ENCODE data around the gene TAS2R1.

TAS2R1 gene, protein sequence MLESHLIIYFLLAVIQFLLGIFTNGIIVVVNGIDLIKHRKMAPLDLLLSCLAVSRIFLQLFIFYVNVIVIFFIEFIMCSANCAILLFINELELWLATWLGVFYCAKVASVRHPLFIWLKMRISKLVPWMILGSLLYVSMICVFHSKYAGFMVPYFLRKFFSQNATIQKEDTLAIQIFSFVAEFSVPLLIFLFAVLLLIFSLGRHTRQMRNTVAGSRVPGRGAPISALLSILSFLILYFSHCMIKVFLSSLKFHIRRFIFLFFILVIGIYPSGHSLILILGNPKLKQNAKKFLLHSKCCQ

DNA sequence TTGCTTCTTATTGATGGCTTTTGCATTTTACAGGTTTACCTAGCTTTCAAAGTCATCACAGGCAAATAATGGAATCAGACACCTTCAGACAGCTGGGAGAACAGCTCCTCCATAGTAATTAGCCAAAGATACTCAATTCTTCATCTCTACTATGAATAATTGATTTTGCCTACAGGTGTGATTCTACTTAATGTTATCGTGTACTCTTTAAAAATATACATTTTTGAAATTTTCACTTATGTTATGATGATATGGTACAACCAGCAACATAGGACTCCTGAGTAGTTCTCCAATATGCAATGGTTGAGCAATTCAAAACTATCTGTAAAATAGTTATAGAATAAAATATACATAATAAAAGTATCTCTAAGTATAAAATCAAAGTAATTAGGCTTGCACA, at the start of gene TAS2R1:
Gene TAS2R1 (minus strand): TSS at position 101 of the 400 bp plus-strand sequence. CDS start 319 bp downstream, outside the sequence.
- TF ChIP-seq, protein P1, sequence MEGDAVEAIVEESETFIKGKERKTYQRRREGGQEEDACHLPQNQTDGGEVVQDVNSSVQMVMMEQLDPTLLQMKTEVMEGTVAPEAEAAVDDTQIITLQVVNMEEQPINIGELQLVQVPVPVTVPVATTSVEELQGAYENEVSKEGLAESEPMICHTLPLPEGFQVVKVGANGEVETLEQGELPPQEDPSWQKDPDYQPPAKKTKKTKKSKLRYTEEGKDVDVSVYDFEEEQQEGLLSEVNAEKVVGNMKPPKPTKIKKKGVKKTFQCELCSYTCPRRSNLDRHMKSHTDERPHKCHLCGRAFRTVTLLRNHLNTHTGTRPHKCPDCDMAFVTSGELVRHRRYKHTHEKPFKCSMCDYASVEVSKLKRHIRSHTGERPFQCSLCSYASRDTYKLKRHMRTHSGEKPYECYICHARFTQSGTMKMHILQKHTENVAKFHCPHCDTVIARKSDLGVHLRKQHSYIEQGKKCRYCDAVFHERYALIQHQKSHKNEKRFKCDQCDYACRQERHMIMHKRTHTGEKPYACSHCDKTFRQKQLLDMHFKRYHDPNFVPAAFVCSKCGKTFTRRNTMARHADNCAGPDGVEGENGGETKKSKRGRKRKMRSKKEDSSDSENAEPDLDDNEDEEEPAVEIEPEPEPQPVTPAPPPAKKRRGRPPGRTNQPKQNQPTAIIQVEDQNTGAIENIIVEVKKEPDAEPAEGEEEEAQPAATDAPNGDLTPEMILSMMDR (IDR thresholded peaks at IDR 0.05; ENCODE audit: insufficient read depth, low read length, missing control alignments), result no peak
- H3K4me3 ChIP-seq (ENCODE audit: low read depth, low read length), result no peak within 1 kb of the TSS
- CTCF ChIA-PET, result no interaction called here
- DNase-seq (ENCODE audit: low read depth, low spot score), result no peak
- POLR2A ChIA-PET, result no interaction called here

DNA sequence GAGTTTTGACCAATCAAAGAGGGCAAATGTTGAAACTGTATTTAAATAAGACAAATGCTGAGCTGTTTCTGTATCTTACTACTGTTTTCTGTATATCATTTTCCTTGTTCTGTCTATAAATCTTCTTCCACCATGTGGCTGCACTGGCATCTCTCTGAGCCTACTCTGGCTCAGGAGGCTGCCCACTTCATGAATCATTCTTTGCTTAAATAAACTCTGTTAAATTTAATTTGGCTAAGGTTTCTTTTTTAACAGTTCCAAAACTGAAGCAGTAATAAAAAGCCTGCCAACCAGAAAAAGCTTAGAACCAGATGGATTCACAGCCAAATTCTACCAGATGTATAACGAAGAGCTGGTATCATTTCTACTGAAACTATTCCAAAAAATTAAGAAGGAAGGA, 40.2 kb upstream of the TAS2R1 start:
- POLR2A ChIA-PET, result no interaction called here
- TF ChIP-seq, protein P1 (IDR thresholded peaks at IDR 0.05; ENCODE audit: insufficient read depth, low read length, missing control alignments), result no peak
- DNase-seq (ENCODE audit: low read depth, low spot score), result no peak

DNA sequence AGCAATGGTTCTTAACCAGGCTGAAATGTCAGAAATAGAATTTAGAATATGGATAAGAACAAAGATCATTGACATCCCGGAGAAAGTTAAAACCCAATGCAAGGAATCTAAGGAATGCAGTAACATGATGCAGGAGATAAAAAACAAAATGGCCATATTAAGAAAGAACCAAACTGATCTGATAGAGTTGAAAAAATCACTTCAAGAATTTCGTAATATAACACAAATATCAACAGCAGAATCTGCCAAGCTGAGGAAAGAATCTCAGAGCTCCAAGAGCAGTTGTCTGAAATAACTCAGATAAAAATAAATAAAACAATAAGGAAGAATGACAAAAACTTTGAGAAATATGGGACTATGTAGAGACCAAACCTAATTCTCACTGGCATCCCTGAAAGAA, 37.8 kb upstream of the TAS2R1 start:
- CTCF ChIA-PET, result no interaction called here
- TF ChIP-seq, protein P1 (IDR thresholded peaks at IDR 0.05; ENCODE audit: insufficient read depth, low read length, missing control alignments), result no peak
- DNase-seq (ENCODE audit: low read depth, low spot score), result no peak
- POLR2A ChIA-PET, result no interaction called here
- no peak overlapping the region for H3K4me3 ChIP-seq (ENCODE audit: low read depth, low read length)

More for the DNA sequence above, 40.2 kb upstream of the TAS2R1 start:
- CTCF ChIA-PET, result no interaction called here
- H3K4me3 ChIP-seq (ENCODE audit: low read depth, low read length), result no peak overlapping the region

DNA sequence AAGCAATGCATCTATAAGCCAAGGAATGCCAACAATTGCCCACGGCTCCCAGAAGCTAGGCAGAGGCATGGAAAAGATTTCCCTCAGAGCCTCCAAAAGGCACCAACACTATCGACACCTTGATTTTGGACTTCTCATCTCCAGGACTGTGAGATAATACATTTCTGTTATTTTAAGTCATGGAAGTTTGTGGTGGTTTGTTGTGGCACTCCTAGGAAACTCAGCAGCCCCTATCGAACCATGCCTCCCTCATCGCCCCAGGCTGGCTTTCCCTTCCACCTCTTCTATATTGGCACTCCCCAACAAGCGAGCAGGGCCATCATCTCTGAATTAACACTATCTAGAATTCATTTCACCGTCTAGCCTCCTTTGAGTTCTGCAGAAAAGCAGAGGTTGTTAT, 33.7 kb upstream of the TAS2R1 start:
- TF ChIP-seq, protein P1 (IDR thresholded peaks at IDR 0.05; ENCODE audit: insufficient read depth, low read length, missing control alignments), result no peak
- no peak overlapping the region for H3K4me3 ChIP-seq (ENCODE audit: low read depth, low read length)
- ChIA-PET POLR2A (no interaction called here), CTCF (no interaction called here)
- no peak for DNase-seq (ENCODE audit: low read depth, low spot score)

DNA sequence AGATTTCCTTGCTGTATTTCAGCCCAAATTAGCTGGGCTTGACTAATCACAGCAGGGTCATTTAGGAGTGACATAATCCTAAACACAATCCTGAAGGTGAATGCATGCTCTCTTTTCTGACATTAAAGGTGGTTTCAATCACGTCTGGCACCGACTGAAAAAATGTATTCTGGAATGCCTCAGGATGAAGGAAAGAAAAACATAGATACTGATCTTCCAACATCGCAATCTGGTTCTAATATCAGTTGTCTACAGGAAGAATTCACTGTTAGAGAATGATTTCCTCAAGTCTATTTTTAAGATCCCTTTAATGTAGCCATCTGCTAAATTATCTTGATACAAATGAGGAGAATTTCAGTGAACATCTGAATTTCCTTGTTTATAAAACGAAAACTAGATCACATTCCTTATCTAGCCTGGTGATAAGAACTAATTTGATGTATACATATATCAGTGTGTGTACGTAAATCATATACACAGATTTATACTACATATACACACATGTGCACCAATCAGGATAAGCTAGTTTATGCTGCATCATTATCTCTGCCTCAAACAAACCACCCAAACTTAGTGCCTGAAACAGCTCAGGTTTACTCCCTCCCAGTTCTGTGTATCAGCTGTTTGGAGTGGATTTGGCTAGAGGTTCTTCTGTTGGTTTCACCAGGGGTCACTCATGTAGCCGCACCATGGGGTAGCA, 31.3 kb upstream of the TAS2R1 start:
- no peak overlapping the region for H3K4me3 ChIP-seq (ENCODE audit: low read depth, low read length)
- POLR2A ChIA-PET, result no interaction called here
- CTCF ChIA-PET, result interaction anchor here (0.5 kb wide), 1 partner anchor 32 kb away, joined by 4 read pairs; no protein-coding TSS in a partner anchor
- DNase-seq (ENCODE audit: low read depth, low spot score), result no peak
- TF ChIP-seq, protein P1 (IDR thresholded peaks at IDR 0.05; ENCODE audit: insufficient read depth, low read length, missing control alignments), result no peak

DNA sequence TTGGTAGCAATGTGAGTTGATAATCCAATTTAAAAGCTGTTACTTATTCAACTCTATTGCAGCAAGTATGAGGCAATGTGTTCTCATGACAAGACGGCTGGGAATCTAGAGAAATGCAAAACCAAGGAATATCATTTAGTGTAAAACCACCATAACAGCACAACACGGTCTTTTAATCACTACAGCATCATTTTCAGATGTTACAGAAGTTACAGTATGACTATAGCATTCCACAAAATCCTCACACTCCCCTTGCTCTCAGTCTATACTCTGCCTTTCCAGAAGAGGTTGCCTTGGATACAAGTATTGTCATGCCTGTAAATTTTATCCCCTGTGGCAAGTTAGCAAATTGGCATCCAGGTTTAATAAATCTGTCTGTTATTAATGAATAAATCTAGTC, 28.6 kb upstream of the TAS2R1 start:
- TF ChIP-seq, protein P1 (IDR thresholded peaks at IDR 0.05; ENCODE audit: insufficient read depth, low read length, missing control alignments), result no peak
- POLR2A ChIA-PET, result no interaction called here
- H3K4me3 ChIP-seq (ENCODE audit: low read depth, low read length), result no peak overlapping the region
- peak; percentile 85 for DNase-seq (ENCODE audit: low read depth, low spot score)
- CTCF ChIA-PET, result no interaction called here
